Ascending aorta (tissue), 2 donors: ENCODE results near the gene MATN3. TPM values are rescaled to one million over a fixed set of nuclear protein-coding genes. Genes with fewer than 3 reads are reported as not detected.

Experiments used
- DNase-seq, 2 donors: peaks; one replicate each; pipeline ENCODE4 v3.0.0-alpha.2; 2019; ENCODE audit warnings: low spot score in 2 of 2
- H3K27ac ChIP-seq, 2 donors: fragments of 200-600 bp; sonication (generic); one replicate each; pipeline ENCODE4 v1.5.1; 2016 to 2017; ENCODE audit warnings: mild to moderate bottlenecking in 1 of 2
- H3K27me3 ChIP-seq: fragments of 200-600 bp; sonication (generic); one replicate; pipeline ENCODE4 v1.5.1; 2017
- H3K36me3 ChIP-seq, 2 donors: fragments of 200-600 bp; sonication (generic); one replicate each; pipeline ENCODE4 v1.5.1; 2016
- H3K4me1 ChIP-seq, 2 donors: fragments of 200-600 bp; sonication (generic); one replicate each; pipeline ENCODE4 v1.5.1; 2016 to 2017; ENCODE audit warnings: mild to moderate bottlenecking in 1 of 2
- H3K4me3 ChIP-seq, 2 donors: fragments of 200-600 bp; sonication (generic); one replicate each; pipeline ENCODE4 v1.5.1; 2016 to 2017; ENCODE audit warnings: mild to moderate bottlenecking in 1 of 2
- H3K9me3 ChIP-seq, 2 donors: fragments of 200-600 bp; sonication (generic); one replicate each; pipeline ENCODE4 v1.5.1; 2016
- CTCF ChIP-seq, 3 experiments: fragments of 200-600 bp in 2 of 3; fragments of 450-650 bp in 1 of 3; sonication (generic) in 2 of 3; IDR thresholded peaks; one replicate each; pipeline ENCODE4 v1.5.1; 2016 to 2019; ENCODE audit warnings: antibody characterized with exemption in 3 of 3, mild to moderate bottlenecking in 1 of 3, moderate library complexity in 1 of 3
- intact Hi-C: fragments of 100-400 bp; cut with DNase I; formaldehyde crosslinking; loops from one replicate; pipeline ENCODE4 v1.15.1; 2023
- total RNA-seq: library from RNA; depleted of rRNA; stranded (reverse); fragments of >200 nt; gene quantifications from one replicate; pipeline ENCODE4 v1.1.0, GENCODE V29; 2016

Gene MATN3
- total RNA-seq, 1 donor from 2014 or later: 0.64 TPM

GRCh38 chr2:20027260-20027677 lies 14.8 kb upstream of the MATN3 start:
- H3K27me3 ChIP-seq: no peaks in the 10 kb centered on the region
- no peak for TF ChIP-seq CTCF (IDR thresholded peaks at IDR 0.05)
- H3K4me1 ChIP-seq: peaks cover 0 to 7% of the 10 kb centered on the region in 2 donors
- DNase-seq: no peak
- peaks cover 13 to 22% of the 10 kb centered on the region in 2 donors for H3K9me3 ChIP-seq
- peaks cover 29 to 42% of the 10 kb centered on the region in 2 donors for H3K36me3 ChIP-seq
- intact Hi-C loops: loop anchor here (5.0 kb wide), 1 partner anchor 35 kb away; no protein-coding TSS in a partner anchor
- no peak overlapping the region for H3K4me3 ChIP-seq
- peak overlapping the region; percentile 54 to 76 for H3K27ac ChIP-seq

GRCh38 chr2:20025065-20025786 lies 12.8 kb upstream of the MATN3 start:
- no peak for DNase-seq
- H3K4me1 ChIP-seq: peaks cover 0 to 7% of the 10 kb centered on the region in 2 donors
- no peak overlapping the region for H3K27ac ChIP-seq
- H3K4me3 ChIP-seq: no peak overlapping the region
- H3K27me3 ChIP-seq: no peaks in the 10 kb centered on the region
- peaks cover 16 to 21% of the 10 kb centered on the region in 2 donors for H3K36me3 ChIP-seq
- intact Hi-C loops: loop anchor here (5.0 kb wide), 1 partner anchor 37 kb away; no protein-coding TSS in a partner anchor
- no peak for TF ChIP-seq CTCF (IDR thresholded peaks at IDR 0.05)
- peaks cover 18 to 26% of the 10 kb centered on the region in 2 donors for H3K9me3 ChIP-seq

GRCh38 chr2:20023688-20024087 lies 11.2 kb upstream of the MATN3 start:
- no peak overlapping the region for H3K4me3 ChIP-seq
- intact Hi-C loops: no loop called here
- H3K4me1 ChIP-seq: peaks cover 0 to 7% of the 10 kb centered on the region in 2 donors
- no peak for TF ChIP-seq CTCF (IDR thresholded peaks at IDR 0.05)
- peaks cover 5 to 10% of the 10 kb centered on the region in 2 donors for H3K9me3 ChIP-seq
- no peak overlapping the region for H3K27ac ChIP-seq
- no peak for DNase-seq
- H3K36me3 ChIP-seq: peaks cover under 1 to 6% of the 10 kb centered on the region in 2 donors
- H3K27me3 ChIP-seq: no peaks in the 10 kb centered on the region

GRCh38 chr2:20021405-20022009 lies 9.0 kb upstream of the MATN3 start:
- DNase-seq: no peak

GRCh38 chr2:20019747-20020146 lies 7.3 kb upstream of the MATN3 start:
- Histone ChIP-seq H3K9me3 (peaks cover 4 to 5% of the 10 kb centered on the region in 2 donors), H3K36me3 (no peaks in the 10 kb centered on the region), H3K4me3 (no peak overlapping the region), H3K27me3 (no peaks in the 10 kb centered on the region), H3K4me1 (no peaks in the 10 kb centered on the region), H3K27ac (no peak overlapping the region)
- no peak for TF ChIP-seq CTCF (IDR thresholded peaks at IDR 0.05)
- DNase-seq: no peak
- intact Hi-C loops: no loop called here

More at GRCh38 chr2:20021405-20022009, 9.0 kb upstream of the MATN3 start:
- Histone ChIP-seq H3K27ac (no peak overlapping the region), H3K27me3 (no peaks in the 10 kb centered on the region), H3K36me3 (no peaks in the 10 kb centered on the region), H3K4me3 (no peak overlapping the region), H3K4me1 (no peaks in the 10 kb centered on the region), H3K9me3 (peaks cover 4 to 5% of the 10 kb centered on the region in 2 donors)
- no peak for TF ChIP-seq CTCF (IDR thresholded peaks at IDR 0.05)
- intact Hi-C loops: no loop called here
